GM18517 (cell line): ENCODE results near the gene VRTN.
A peak's percentile ranks its signal among the peaks of the same experiment; 100 is the strongest.
"Not testable (repeated sequence)": the region's sequence is repeated elsewhere in the genome, so short reads cannot be mapped to it uniquely, and the experiment has no call there.

Source experiments
- ATAC-seq: cut with Tn5 transposase; IDR thresholded peaks from one replicate; pipeline ENCODE4 v1.9.1; 2021; ENCODE audit warnings: mild to moderate bottlenecking, moderate library complexity; ENCODE audit not compliant: unreplicated experiment

Gene VRTN

DNA sequence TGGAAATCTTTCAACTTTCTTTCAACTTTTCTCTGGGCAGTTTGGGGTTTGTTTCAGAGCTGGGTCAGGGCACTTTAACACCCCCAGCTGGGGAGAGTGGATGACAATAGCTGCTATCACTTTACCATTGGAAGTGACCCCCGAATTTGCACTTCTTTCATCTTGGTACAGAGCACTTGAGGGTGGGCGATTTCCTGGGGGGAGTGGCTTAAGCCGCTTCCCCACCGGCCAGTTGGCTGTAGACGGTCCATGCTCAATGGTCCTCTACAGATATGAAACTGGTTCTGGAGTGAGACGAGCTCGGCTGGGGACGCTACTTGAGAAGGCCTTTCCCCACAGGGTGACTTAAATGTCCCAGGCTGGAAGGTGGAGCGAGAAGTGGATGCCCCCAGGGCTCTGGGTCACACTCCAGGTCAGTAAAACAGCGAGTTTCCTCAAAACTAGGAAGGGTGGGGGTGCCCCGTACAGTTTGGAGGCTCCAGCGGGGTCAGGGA lies at the start of gene VRTN:
Gene VRTN, plus strand, starts transcription at position 231 of the 494 bp plus-strand sequence. CDS start 8,313 bp downstream, outside the sequence.
- no peak for ATAC-seq

- ATAC-seq = no peak
Observed at GRCh38 chr14:74299061-74299545, 49.2 kb upstream of the VRTN start.

- no peak for ATAC-seq
Observed at GRCh38 chr14:74301594-74302151, 46.6 kb upstream of the VRTN start.

GRCh38 chr14:74302152-74302628 lies 46.1 kb upstream of the VRTN start:
- ATAC-seq = peak; percentile 7

- ATAC-seq = peak; percentile 96
Observed at GRCh38 chr14:74302634-74303569, 45.4 kb upstream of the VRTN start, which contains the start of gene ABCD4. Gene ABCD4, minus strand, starts transcription at chr14:74302934. Its CDS starts 22 bp downstream, at chr14:74302912.

DNA sequence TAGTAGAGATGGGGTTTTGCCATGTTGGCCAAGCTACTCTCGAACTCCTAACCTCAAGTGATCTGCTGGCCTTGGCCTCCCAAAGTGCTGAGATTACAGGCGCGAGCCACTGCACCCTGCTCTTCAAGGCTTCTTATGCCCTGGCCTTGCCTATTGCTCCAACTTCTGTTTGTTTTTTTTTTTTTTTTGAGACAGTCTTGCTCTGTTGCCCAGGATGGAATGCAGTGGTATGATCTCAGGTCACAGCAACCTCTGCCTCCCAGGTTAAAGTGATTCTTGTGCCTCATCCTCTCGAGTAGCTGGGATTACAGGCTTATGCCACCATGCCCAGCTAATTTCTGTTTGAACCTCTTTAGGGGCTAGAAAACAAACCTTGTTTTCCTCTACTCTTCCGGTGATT lies 39.6 kb upstream of the VRTN start:
- no peak for ATAC-seq

- ATAC-seq = no peak
Observed at GRCh38 chr14:74309125-74310022, 38.9 kb upstream of the VRTN start.

DNA sequence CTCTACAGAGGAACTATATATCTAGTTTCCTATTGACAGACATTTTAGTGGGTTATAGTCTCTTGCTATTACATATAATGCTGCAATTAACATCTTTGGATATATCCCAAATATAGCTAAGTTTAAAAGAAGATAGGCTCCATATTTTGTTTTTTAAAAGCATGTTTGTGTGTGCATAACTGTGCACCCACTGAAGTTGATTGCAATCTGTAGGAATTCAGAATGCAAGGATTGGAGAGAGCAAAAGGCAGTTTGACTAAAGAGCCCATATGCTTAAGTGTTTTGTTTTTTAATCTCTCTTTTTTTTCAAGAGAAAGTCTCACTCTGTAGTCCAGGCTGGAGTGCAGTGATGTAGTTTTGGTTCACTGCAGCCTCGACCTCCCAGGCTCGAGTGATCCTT lies 36.1 kb upstream of the VRTN start:
- no peak for ATAC-seq

- ATAC-seq = no peak
Observed at GRCh38 chr14:74313601-74314000, 34.7 kb upstream of the VRTN start.

- no peak for ATAC-seq
Observed at GRCh38 chr14:74314576-74314975, 33.7 kb upstream of the VRTN start.

DNA sequence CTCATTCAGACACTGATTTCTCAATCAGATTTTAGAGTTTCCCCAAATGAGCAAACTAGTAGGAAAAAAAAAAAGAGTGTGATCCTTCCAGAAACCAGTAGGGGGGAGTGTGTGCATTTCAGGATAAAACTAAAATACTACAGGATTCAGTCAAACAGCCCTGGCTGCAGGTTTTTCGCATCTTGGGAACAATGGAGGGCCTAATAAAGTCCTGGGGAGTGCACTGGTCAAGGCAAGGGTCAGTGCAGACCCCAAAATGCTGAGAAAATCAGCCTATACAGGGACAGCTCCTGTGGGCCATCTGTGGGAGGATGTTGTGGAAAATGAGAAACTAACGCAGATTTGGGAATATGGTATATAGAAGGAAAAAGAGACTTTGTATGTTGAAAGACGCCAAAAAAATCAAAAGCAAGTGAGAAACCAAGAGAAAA lies 23.3 kb upstream of the VRTN start:
- ATAC-seq = no peak

DNA sequence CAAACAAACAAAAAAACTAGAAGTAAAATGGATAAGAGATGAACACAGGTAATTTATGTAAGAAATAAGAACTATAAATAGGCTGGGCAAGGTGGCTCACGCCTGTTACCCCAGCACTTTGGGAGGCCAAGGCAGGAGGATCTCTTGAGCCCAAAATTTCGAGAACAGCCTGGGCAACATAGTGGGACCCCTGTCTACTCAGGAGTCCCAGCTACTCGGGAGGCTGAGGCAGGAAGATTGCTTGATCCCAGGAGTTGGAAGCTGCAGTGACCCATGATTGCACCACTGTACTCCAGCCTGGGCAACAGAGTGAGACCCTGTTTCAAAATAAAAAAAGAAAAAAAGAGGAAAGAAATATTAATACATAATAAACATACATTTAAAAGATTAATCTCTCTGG lies 22.8 kb upstream of the VRTN start:
- ATAC-seq = no peak

DNA sequence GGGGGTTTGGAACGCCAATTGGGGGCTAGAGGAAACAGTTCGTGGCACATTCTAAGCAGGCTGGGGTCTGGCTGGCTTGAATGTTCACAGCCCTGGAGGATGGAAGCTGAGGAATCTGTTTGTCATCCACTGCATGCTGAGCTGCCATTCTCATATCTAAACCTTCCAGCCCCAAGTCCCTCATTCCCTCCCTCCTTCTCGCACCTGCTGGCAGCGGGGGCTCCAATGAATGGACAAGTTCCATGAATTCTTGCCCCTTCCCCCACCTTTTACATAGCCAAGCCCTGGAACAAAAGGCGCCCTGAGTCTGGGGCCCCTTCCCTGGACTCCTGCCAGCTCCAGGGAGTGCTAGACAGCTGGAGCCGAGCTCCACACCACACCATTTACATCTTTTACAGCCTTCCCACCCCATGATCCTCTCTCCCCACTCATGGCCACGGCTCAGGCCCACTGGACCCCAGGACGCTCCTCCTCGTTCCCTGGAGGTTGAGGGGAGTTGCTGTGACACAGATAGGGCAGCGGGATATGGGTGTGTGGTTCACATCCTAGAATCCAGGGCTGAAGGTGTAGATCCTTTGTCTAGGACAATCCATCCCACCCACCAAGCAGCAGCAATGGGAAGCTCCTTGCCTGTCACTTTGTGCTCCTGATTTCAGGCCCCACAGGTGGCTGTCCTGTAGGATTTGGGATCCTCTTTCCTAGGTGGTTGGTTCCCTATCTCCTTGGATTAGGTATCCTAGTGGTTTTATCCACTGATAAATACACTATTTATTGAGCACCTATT lies 21.7 kb upstream of the VRTN start:
- ATAC-seq = no peak

- not testable (repeated sequence) for ATAC-seq
Observed at GRCh38 chr14:74329950-74330552, 18.2 kb upstream of the VRTN start.

DNA sequence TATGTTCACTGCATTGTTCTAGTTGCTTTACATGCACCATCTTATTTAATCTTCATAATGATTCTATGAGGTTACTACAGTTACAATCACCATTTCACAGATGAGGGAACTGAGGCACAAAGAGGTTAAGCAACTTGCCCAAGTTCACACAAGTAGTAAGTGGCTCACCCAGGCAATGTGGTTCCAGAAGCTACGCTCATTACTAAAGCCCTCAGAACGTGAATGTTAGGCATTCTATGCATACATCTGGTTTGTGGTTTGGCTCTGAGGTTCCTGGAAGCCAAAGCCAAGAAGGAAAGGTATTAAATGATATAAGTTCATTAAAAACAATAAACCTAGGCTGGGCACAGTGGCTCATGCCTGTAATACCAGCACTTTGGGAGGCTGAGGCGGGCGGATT lies 14.4 kb upstream of the VRTN start:
- no peak for ATAC-seq

GRCh38 chr14:74346341-74346740 lies 1.9 kb upstream of the VRTN start:
- no peak for ATAC-seq

DNA sequence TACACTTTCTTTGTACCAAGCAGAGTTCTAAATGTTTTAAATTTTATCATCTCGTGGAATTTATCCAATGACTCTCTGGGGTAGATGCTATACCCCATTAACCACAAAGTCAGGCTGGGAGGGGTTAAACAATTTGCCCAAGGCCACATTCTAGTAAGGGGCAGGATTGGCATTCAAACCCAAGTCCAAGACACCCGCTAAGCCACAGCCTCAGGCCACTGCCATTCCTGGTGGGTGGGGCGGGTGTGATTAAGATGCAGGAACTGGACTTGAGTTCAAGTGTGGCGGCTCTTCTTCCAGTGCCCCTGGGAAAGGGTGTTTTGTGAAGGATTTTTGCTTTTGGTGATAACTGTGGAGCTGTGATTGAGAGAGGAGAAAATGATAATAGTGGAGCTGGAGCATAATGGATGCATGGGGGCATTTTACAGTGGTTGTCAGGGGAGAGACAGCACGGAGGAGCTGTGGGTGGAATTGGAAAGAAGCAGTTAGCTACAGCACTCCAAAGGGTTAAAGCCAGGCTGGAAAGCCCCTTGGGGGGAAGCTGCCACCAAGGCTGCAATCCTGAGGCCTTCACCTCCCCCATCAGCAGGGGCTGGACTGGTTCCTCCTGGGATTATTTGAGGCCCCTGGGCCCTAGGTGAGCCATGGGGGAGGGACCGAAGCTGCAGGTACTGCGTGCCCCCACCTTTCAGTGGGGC lies 1.0 kb upstream of the VRTN start:
- no peak for ATAC-seq

- no peak for ATAC-seq
Observed at GRCh38 chr14:74347795-74348100, 523 bp upstream of the VRTN start.
